Activated naive CD8-positive, alpha-beta T cell (primary cell): ENCODE measurements around the gene JAK3.
A peak's percentile ranks its signal among the peaks of the same experiment; 100 is the strongest.

ENCODE experiments used
- H3K27ac Mint-ChIP-seq: one replicate; pipeline ENCODE4 v1.8.0; 2021; ENCODE audit warnings: mixed read lengths
- H3K27me3 Mint-ChIP-seq: one replicate; pipeline ENCODE4 v1.8.0; 2021; ENCODE audit warnings: mixed read lengths
- H3K36me3 Mint-ChIP-seq: one replicate; pipeline ENCODE4 v1.8.0; 2021; ENCODE audit warnings: mixed read lengths
- H3K4me1 Mint-ChIP-seq: one replicate; pipeline ENCODE4 v1.8.0; 2021; ENCODE audit warnings: low read depth, mixed read lengths
- H3K4me3 Mint-ChIP-seq: one replicate; pipeline ENCODE4 v1.8.0; 2021; ENCODE audit warnings: mild to moderate bottlenecking, mixed read lengths
- H3K9me3 Mint-ChIP-seq: one replicate; pipeline ENCODE4 v1.8.0; 2021; ENCODE audit warnings: low read depth, mixed read lengths

Gene JAK3

GRCh38 chr19:17855280-17856152 lies 7.7 kb upstream of the JAK3 start:
- Mint-ChIP-seq H3K4me1 (peaks cover 19% of the 10 kb centered on the region), H3K27me3 (no peaks in the 10 kb centered on the region), H3K9me3 (no peaks in the 10 kb centered on the region), H3K36me3 (peaks cover 6% of the 10 kb centered on the region), H3K27ac (no peak overlapping the region), H3K4me3 (no peak overlapping the region)

- no peaks in the 10 kb centered on the region for H3K27me3 Mint-ChIP-seq
- no peaks in the 10 kb centered on the region for H3K9me3 Mint-ChIP-seq
- H3K36me3 Mint-ChIP-seq, result no peaks in the 10 kb centered on the region
- H3K27ac Mint-ChIP-seq, result no peak overlapping the region
- H3K4me1 Mint-ChIP-seq, result peaks cover 31% of the 10 kb centered on the region
- no peak overlapping the region for H3K4me3 Mint-ChIP-seq
Observed at GRCh38 chr19:17854061-17854460, 6.3 kb upstream of the JAK3 start.

GRCh38 chr19:17848595-17849292 lies 962 bp upstream of the JAK3 start:
- Mint-ChIP-seq H3K4me1 (peaks cover 57% of the 10 kb centered on the region), H3K4me3 (peak overlapping the region; percentile 47), H3K36me3 (no peaks in the 10 kb centered on the region), H3K9me3 (no peaks in the 10 kb centered on the region), H3K27ac (peak overlapping the region; percentile 98), H3K27me3 (no peaks in the 10 kb centered on the region)

- Mint-ChIP-seq H3K4me1 (peaks cover 56% of the 10 kb centered on the region), H3K9me3 (no peaks in the 10 kb centered on the region), H3K4me3 (peak overlapping the region; percentile 90), H3K27me3 (no peaks in the 10 kb centered on the region), H3K36me3 (no peaks in the 10 kb centered on the region), H3K27ac (peak overlapping the region; percentile 98)
Observed at GRCh38 chr19:17846146-17846545, 1.6 kb downstream of the JAK3 start.

- Mint-ChIP-seq H3K4me1 (peaks cover 44% of the 10 kb centered on the region), H3K27me3 (no peaks in the 10 kb centered on the region)
Observed at GRCh38 chr19:17843908-17844490, 3.8 kb downstream of the JAK3 start.

GRCh38 chr19:17843292-17843827 lies 4.4 kb downstream of the JAK3 start:
- H3K36me3 Mint-ChIP-seq, result peaks cover 3% of the 10 kb centered on the region
- H3K9me3 Mint-ChIP-seq, result no peaks in the 10 kb centered on the region

More at GRCh38 chr19:17843908-17844490, 3.8 kb downstream of the JAK3 start:
- Mint-ChIP-seq H3K9me3 (no peaks in the 10 kb centered on the region), H3K36me3 (peaks cover 3% of the 10 kb centered on the region), H3K27ac (peak overlapping the region; percentile 77), H3K4me3 (peak overlapping the region; percentile 90)

GRCh38 chr19:17842663-17843291 lies 5.0 kb downstream of the JAK3 start:
- Mint-ChIP-seq H3K9me3 (no peaks in the 10 kb centered on the region), H3K4me1 (peaks cover 36% of the 10 kb centered on the region), H3K27me3 (no peaks in the 10 kb centered on the region), H3K27ac (no peak overlapping the region), H3K4me3 (no peak overlapping the region), H3K36me3 (peaks cover 6% of the 10 kb centered on the region)

More at GRCh38 chr19:17843292-17843827, 4.4 kb downstream of the JAK3 start:
- Mint-ChIP-seq H3K4me3 (no peak overlapping the region), H3K27me3 (no peaks in the 10 kb centered on the region), H3K4me1 (peaks cover 38% of the 10 kb centered on the region), H3K27ac (peak overlapping the region; percentile 77)

GRCh38 chr19:17841810-17842662 lies 5.7 kb downstream of the JAK3 start:
- Mint-ChIP-seq H3K27ac (no peak overlapping the region), H3K27me3 (no peaks in the 10 kb centered on the region), H3K4me1 (peaks cover 37% of the 10 kb centered on the region), H3K9me3 (no peaks in the 10 kb centered on the region), H3K36me3 (peaks cover 7% of the 10 kb centered on the region), H3K4me3 (no peak overlapping the region)

GRCh38 chr19:17841371-17841809 lies 6.4 kb downstream of the JAK3 start:
- Mint-ChIP-seq H3K9me3 (no peaks in the 10 kb centered on the region), H3K27ac (no peak overlapping the region), H3K27me3 (no peaks in the 10 kb centered on the region), H3K4me1 (peaks cover 39% of the 10 kb centered on the region), H3K36me3 (peaks cover 7% of the 10 kb centered on the region), H3K4me3 (no peak overlapping the region)

GRCh38 chr19:17840019-17840418 lies 7.8 kb downstream of the JAK3 start:
- no peaks in the 10 kb centered on the region for H3K27me3 Mint-ChIP-seq
- no peak overlapping the region for H3K27ac Mint-ChIP-seq
- H3K4me1 Mint-ChIP-seq, result peaks cover 36% of the 10 kb centered on the region
- peaks cover 12% of the 10 kb centered on the region for H3K36me3 Mint-ChIP-seq
- H3K9me3 Mint-ChIP-seq, result no peaks in the 10 kb centered on the region
- H3K4me3 Mint-ChIP-seq, result no peak overlapping the region

GRCh38 chr19:17837972-17838371 lies 9.8 kb downstream of the JAK3 start:
- peaks cover 19% of the 10 kb centered on the region for H3K4me1 Mint-ChIP-seq
- H3K27ac Mint-ChIP-seq, result no peak overlapping the region
- H3K27me3 Mint-ChIP-seq, result no peaks in the 10 kb centered on the region
- peaks cover 12% of the 10 kb centered on the region for H3K36me3 Mint-ChIP-seq
- H3K4me3 Mint-ChIP-seq, result no peak overlapping the region
- no peaks in the 10 kb centered on the region for H3K9me3 Mint-ChIP-seq

- peak overlapping the region; percentile 47 for H3K27ac Mint-ChIP-seq
- peaks cover 15% of the 10 kb centered on the region for H3K36me3 Mint-ChIP-seq
- H3K4me3 Mint-ChIP-seq, result no peak overlapping the region
- no peaks in the 10 kb centered on the region for H3K27me3 Mint-ChIP-seq
- peaks cover 19% of the 10 kb centered on the region for H3K4me1 Mint-ChIP-seq
- H3K9me3 Mint-ChIP-seq, result no peaks in the 10 kb centered on the region
Observed at GRCh38 chr19:17836530-17836929, 11.3 kb downstream of the JAK3 start.

GRCh38 chr19:17835182-17836006 lies 12.4 kb downstream of the JAK3 start:
- no peaks in the 10 kb centered on the region for H3K27me3 Mint-ChIP-seq
- H3K4me1 Mint-ChIP-seq, result peaks cover 16% of the 10 kb centered on the region
- no peaks in the 10 kb centered on the region for H3K9me3 Mint-ChIP-seq
- no peak overlapping the region for H3K4me3 Mint-ChIP-seq
- peak overlapping the region; percentile 72 for H3K27ac Mint-ChIP-seq
- peaks cover 12% of the 10 kb centered on the region for H3K36me3 Mint-ChIP-seq
